ENCODE data around the gene CARD10. TPM values are rescaled to one million over a fixed set of nuclear protein-coding genes. Genes with fewer than 3 reads are reported as not detected.

CARD10 gene
- total and polyA plus RNA-seq, 4 donors, result 7.8 to 14.0 (median 8.4) TPM

DNA sequence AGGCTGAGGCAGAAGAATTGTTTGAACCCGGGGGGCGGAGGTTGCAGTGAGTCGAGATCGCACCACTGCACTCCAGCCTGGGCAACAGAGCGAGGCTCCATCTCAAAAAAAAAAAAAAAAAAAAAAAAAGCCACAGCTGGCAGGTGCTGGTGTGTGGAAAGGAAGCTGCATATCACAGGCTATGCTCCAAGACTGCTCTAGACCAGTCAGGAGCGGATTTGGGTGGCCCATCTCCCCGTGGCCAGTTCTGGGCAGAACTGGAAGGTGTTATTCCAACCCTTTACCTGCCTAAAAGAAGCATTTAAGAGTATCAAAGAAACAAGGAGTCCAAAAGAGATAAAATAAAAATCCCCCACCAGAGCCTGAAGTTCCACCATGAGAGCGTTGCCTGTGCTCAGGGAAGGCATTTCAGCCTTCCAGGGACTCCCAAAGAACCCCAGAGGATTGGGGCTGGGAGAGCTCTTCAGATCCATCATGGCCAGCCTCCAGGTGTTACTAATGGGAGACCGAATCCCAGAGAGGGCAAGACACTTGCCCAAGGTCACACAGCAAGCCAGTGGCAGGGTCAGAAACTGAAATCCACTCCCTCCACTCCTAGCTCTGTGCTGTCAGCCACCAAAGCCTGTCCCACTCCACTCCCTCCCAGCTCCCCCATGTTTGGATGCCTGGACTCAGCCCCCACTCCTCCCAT is 47.3 kb downstream of the CARD10 start:
- Histone ChIP-seq H3K9ac (ENCODE audit: low read depth in 1 of 2, low read length in 2 of 2) (no peak overlapping the region), H3K9me3 (ENCODE audit: control insufficient read depth in 4 of 4, low read length in 3 of 4) (no peaks in the 10 kb centered on the region), H3K4me3 (ENCODE audit: low read depth in 1 of 3, low read length in 3 of 3) (no peak overlapping the region), H3K4me1 (ENCODE audit: control insufficient read depth in 4 of 4, insufficient read depth in 4 of 4, low read length in 3 of 4) (no peaks in the 10 kb centered on the region), H3K36me3 (ENCODE audit: control insufficient read depth in 4 of 4, insufficient read depth in 3 of 4, low read depth in 1 of 4, low read length in 3 of 4) (peaks cover 0 to 3% (median 0%) of the 10 kb centered on the region in 4 donors), H3K27me3 (ENCODE audit: control insufficient read depth in 4 of 4, insufficient read depth in 4 of 4, low read length in 3 of 4) (no peaks in the 10 kb centered on the region), H3K27ac (ENCODE audit: low read depth in 1 of 2, low read length in 2 of 2) (no peak overlapping the region)
- no peak for DNase-seq (ENCODE audit: low spot score)
- WGBS, result 90% methylated on average over 9 of the region's 9 CpGs
- no peak for TF ChIP-seq YY1 (IDR thresholded peaks at IDR 0.05)
- no peak for TF ChIP-seq FOXA1 (IDR thresholded peaks at IDR 0.05)

DNA sequence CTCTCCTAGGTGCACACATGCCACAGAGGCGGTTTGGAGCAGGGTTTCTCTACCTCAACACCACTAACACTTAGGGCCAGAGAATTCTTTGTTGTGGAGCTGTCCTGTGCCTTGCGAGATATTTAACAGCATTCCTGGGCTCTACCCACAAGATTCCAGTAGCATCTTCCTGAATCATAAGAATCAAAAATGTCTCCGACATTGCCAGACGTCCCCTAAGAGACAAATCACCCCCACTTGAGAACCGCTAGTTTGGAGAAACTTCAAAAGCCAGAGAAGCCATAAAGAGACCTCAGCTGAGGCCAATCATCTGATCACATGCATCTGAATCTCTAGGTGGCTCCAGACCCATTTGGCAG is 49.1 kb downstream of the CARD10 start:
- 90% methylated on average over 5 of the region's 5 CpGs for WGBS
- no peaks in the 10 kb centered on the region for H3K27me3 ChIP-seq (ENCODE audit: control insufficient read depth in 4 of 4, insufficient read depth in 4 of 4, low read length in 3 of 4)

More for the DNA sequence above, 49.1 kb downstream of the CARD10 start:
- Histone ChIP-seq H3K4me1 (ENCODE audit: control insufficient read depth in 4 of 4, insufficient read depth in 4 of 4, low read length in 3 of 4) (no peaks in the 10 kb centered on the region), H3K36me3 (ENCODE audit: control insufficient read depth in 4 of 4, insufficient read depth in 3 of 4, low read depth in 1 of 4, low read length in 3 of 4) (peaks cover 0 to 3% (median 0%) of the 10 kb centered on the region in 4 donors), H3K9ac (ENCODE audit: low read depth in 1 of 2, low read length in 2 of 2) (no peak overlapping the region), H3K27ac (ENCODE audit: low read depth in 1 of 2, low read length in 2 of 2) (no peak overlapping the region), H3K4me3 (ENCODE audit: low read depth in 1 of 3, low read length in 3 of 3) (no peak overlapping the region), H3K9me3 (ENCODE audit: control insufficient read depth in 4 of 4, low read length in 3 of 4) (no peaks in the 10 kb centered on the region)
- TF ChIP-seq JUND (IDR thresholded peaks at IDR 0.05) (no peak), RXRA (IDR thresholded peaks at IDR 0.05) (no peak), FOXA1 (IDR thresholded peaks at IDR 0.05) (no peak), SP1 (IDR thresholded peaks at IDR 0.05) (no peak), HNF4A (conservative IDR thresholded peaks at IDR 0.05) (no peak), FOXA2 (IDR thresholded peaks at IDR 0.05) (no peak), HNF4G (IDR thresholded peaks at IDR 0.05) (no peak), YY1 (IDR thresholded peaks at IDR 0.05) (no peak), EGR1 (IDR thresholded peaks at IDR 0.05; ENCODE audit: low read depth in 2 of 2) (no peak), GABPA (IDR thresholded peaks at IDR 0.05 in 1 of 2, conservative IDR thresholded peaks at IDR 0.05 in 1 of 2) (no peak), NR2F2 (IDR thresholded peaks at IDR 0.05) (no peak), RAD21 (IDR thresholded peaks at IDR 0.05) (no peak), TAF1 (conservative IDR thresholded peaks at IDR 0.05) (no peak)
- TF ChIP-seq, protein P1, sequence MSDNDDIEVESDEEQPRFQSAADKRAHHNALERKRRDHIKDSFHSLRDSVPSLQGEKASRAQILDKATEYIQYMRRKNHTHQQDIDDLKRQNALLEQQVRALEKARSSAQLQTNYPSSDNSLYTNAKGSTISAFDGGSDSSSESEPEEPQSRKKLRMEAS (IDR thresholded peaks at IDR 0.05), result no peak
- TF ChIP-seq, protein P2, sequence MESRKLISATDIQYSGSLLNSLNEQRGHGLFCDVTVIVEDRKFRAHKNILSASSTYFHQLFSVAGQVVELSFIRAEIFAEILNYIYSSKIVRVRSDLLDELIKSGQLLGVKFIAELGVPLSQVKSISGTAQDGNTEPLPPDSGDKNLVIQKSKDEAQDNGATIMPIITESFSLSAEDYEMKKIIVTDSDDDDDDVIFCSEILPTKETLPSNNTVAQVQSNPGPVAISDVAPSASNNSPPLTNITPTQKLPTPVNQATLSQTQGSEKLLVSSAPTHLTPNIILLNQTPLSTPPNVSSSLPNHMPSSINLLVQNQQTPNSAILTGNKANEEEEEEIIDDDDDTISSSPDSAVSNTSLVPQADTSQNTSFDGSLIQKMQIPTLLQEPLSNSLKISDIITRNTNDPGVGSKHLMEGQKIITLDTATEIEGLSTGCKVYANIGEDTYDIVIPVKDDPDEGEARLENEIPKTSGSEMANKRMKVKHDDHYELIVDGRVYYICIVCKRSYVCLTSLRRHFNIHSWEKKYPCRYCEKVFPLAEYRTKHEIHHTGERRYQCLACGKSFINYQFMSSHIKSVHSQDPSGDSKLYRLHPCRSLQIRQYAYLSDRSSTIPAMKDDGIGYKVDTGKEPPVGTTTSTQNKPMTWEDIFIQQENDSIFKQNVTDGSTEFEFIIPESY (IDR thresholded peaks at IDR 0.05), result no peak
- TF ChIP-seq, protein P3, sequence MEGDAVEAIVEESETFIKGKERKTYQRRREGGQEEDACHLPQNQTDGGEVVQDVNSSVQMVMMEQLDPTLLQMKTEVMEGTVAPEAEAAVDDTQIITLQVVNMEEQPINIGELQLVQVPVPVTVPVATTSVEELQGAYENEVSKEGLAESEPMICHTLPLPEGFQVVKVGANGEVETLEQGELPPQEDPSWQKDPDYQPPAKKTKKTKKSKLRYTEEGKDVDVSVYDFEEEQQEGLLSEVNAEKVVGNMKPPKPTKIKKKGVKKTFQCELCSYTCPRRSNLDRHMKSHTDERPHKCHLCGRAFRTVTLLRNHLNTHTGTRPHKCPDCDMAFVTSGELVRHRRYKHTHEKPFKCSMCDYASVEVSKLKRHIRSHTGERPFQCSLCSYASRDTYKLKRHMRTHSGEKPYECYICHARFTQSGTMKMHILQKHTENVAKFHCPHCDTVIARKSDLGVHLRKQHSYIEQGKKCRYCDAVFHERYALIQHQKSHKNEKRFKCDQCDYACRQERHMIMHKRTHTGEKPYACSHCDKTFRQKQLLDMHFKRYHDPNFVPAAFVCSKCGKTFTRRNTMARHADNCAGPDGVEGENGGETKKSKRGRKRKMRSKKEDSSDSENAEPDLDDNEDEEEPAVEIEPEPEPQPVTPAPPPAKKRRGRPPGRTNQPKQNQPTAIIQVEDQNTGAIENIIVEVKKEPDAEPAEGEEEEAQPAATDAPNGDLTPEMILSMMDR (IDR thresholded peaks at IDR 0.05; ENCODE audit: low read depth, low read length, missing input control), result no peak
- TF ChIP-seq, protein P4, sequence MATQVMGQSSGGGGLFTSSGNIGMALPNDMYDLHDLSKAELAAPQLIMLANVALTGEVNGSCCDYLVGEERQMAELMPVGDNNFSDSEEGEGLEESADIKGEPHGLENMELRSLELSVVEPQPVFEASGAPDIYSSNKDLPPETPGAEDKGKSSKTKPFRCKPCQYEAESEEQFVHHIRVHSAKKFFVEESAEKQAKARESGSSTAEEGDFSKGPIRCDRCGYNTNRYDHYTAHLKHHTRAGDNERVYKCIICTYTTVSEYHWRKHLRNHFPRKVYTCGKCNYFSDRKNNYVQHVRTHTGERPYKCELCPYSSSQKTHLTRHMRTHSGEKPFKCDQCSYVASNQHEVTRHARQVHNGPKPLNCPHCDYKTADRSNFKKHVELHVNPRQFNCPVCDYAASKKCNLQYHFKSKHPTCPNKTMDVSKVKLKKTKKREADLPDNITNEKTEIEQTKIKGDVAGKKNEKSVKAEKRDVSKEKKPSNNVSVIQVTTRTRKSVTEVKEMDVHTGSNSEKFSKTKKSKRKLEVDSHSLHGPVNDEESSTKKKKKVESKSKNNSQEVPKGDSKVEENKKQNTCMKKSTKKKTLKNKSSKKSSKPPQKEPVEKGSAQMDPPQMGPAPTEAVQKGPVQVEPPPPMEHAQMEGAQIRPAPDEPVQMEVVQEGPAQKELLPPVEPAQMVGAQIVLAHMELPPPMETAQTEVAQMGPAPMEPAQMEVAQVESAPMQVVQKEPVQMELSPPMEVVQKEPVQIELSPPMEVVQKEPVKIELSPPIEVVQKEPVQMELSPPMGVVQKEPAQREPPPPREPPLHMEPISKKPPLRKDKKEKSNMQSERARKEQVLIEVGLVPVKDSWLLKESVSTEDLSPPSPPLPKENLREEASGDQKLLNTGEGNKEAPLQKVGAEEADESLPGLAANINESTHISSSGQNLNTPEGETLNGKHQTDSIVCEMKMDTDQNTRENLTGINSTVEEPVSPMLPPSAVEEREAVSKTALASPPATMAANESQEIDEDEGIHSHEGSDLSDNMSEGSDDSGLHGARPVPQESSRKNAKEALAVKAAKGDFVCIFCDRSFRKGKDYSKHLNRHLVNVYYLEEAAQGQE (IDR thresholded peaks at IDR 0.05), result no peak
- TF ChIP-seq, protein P5, sequence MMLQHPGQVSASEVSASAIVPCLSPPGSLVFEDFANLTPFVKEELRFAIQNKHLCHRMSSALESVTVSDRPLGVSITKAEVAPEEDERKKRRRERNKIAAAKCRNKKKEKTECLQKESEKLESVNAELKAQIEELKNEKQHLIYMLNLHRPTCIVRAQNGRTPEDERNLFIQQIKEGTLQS (IDR thresholded peaks at IDR 0.05), result no peak
- DNase-seq (ENCODE audit: low spot score), result no peak

All from liver (tissue), 9 donors.